HFF-Myc (cell line): ENCODE measurements around the gene C6orf47.

ENCODE experiments used
- DNase-seq: peaks from one replicate; pipeline ENCODE4 v3.0.0-alpha.2; 2011; ENCODE audit warnings: low read depth; ENCODE audit errors: extremely low read depth
- H3K4me3 ChIP-seq: replicated peaks from 2 replicates; pipeline ENCODE4 v1.5.1; 2011; ENCODE audit warnings: low read depth, mild to moderate bottlenecking, control low read depth, low read length
- CTCF ChIP-seq: IDR thresholded peaks from 2 replicates; pipeline ENCODE4 v1.5.1; 2012; ENCODE audit warnings: mild to moderate bottlenecking, low read depth, low read length, control low read depth; ENCODE audit errors: missing control alignments

The C6orf47 gene

GRCh38 chr6:31652925-31653724 lies 7.5 kb downstream of the C6orf47 start:
- TF ChIP-seq CTCF, result no peak
- no peak for DNase-seq
- peak overlapping the region; percentile 73 for H3K4me3 ChIP-seq

- H3K4me3 ChIP-seq, result peak overlapping the region; percentile 73
- DNase-seq, result no peak
- no peak for TF ChIP-seq CTCF
These were observed 8.9 kb downstream of the C6orf47 start for GRCh38 chr6:31651602-31652191.

GRCh38 chr6:31645325-31645724 lies 15.3 kb downstream of the C6orf47 start:
- no peak for DNase-seq
- H3K4me3 ChIP-seq, result no peak overlapping the region
- no peak for TF ChIP-seq CTCF

GRCh38 chr6:31643818-31644454 lies 16.6 kb downstream of the C6orf47 start:
- no peak for TF ChIP-seq CTCF
- DNase-seq, result no peak
- no peak overlapping the region for H3K4me3 ChIP-seq

- DNase-seq, result no peak
- no peak for TF ChIP-seq CTCF
- H3K4me3 ChIP-seq, result no peak overlapping the region
These were observed 17.6 kb downstream of the C6orf47 start for GRCh38 chr6:31642798-31643570.

GRCh38 chr6:31641370-31641769 lies 19.2 kb downstream of the C6orf47 start:
- H3K4me3 ChIP-seq, result no peak overlapping the region
- TF ChIP-seq CTCF, result no peak
- no peak for DNase-seq
